ENCODE results near the gene RHOH.
A peak's percentile ranks its signal among the peaks of the same experiment; 100 is the strongest.

Gene RHOH

GRCh38 chr4:40204507-40205258 is 7.9 kb downstream of the RHOH start:
- Mint-ChIP-seq H3K27ac (peak overlapping the region; percentile 91), H3K4me3 (peak overlapping the region; percentile 74), H3K9me3 (no peaks in the 10 kb centered on the region), H3K36me3 (peaks cover 12% of the 10 kb centered on the region), H3K4me1 (peaks cover 58% of the 10 kb centered on the region), H3K27me3 (no peaks in the 10 kb centered on the region)
- DNase-seq (ENCODE audit: low spot score in 2 of 2) (no peak), ATAC-seq (ENCODE audit: low read depth) (peak; percentile 10)

- ATAC-seq (ENCODE audit: low read depth), result peak; percentile 37
- H3K36me3 Mint-ChIP-seq, result peaks cover 14% of the 10 kb centered on the region
- H3K27me3 Mint-ChIP-seq, result no peaks in the 10 kb centered on the region
- peaks cover 59% of the 10 kb centered on the region for H3K4me1 Mint-ChIP-seq
- H3K9me3 Mint-ChIP-seq, result no peaks in the 10 kb centered on the region
- no peak for DNase-seq (ENCODE audit: low spot score in 2 of 2)
- H3K4me3 Mint-ChIP-seq, result peak overlapping the region; percentile 74
- peak overlapping the region; percentile 91 for H3K27ac Mint-ChIP-seq
Observed at GRCh38 chr4:40205259-40206198, 8.7 kb downstream of the RHOH start.

GRCh38 chr4:40206426-40206825 is 9.6 kb downstream of the RHOH start:
- H3K27me3 Mint-ChIP-seq, result no peaks in the 10 kb centered on the region
- H3K4me1 Mint-ChIP-seq, result peaks cover 64% of the 10 kb centered on the region

GRCh38 chr4:40209401-40209800 is 12.6 kb downstream of the RHOH start:
- Mint-ChIP-seq H3K27me3 (no peaks in the 10 kb centered on the region), H3K4me1 (peaks cover 70% of the 10 kb centered on the region), H3K4me3 (peak overlapping the region; percentile 61), H3K36me3 (peaks cover 30% of the 10 kb centered on the region), H3K9me3 (no peaks in the 10 kb centered on the region), H3K27ac (peak overlapping the region; percentile 83)
- DNase-seq (ENCODE audit: low spot score in 2 of 2) (no peak), ATAC-seq (ENCODE audit: low read depth) (no peak)

More at GRCh38 chr4:40206426-40206825, 9.6 kb downstream of the RHOH start:
- DNase-seq (ENCODE audit: low spot score in 2 of 2) (no peak), ATAC-seq (ENCODE audit: low read depth) (no peak)
- H3K36me3 Mint-ChIP-seq, result peaks cover 18% of the 10 kb centered on the region
- peak overlapping the region; percentile 91 for H3K27ac Mint-ChIP-seq
- H3K9me3 Mint-ChIP-seq, result no peaks in the 10 kb centered on the region
- peak overlapping the region; percentile 67 for H3K4me3 Mint-ChIP-seq

- peaks cover 39% of the 10 kb centered on the region for H3K36me3 Mint-ChIP-seq
- H3K4me1 Mint-ChIP-seq, result peaks cover 66% of the 10 kb centered on the region
- peak overlapping the region; percentile 83 for H3K27ac Mint-ChIP-seq
- no peak for DNase-seq (ENCODE audit: low spot score in 2 of 2)
- H3K27me3 Mint-ChIP-seq, result no peaks in the 10 kb centered on the region
- H3K9me3 Mint-ChIP-seq, result no peaks in the 10 kb centered on the region
- H3K4me3 Mint-ChIP-seq, result peak overlapping the region; percentile 46
- no peak for ATAC-seq (ENCODE audit: low read depth)
Observed at GRCh38 chr4:40210776-40211175, 13.9 kb downstream of the RHOH start.

- no peak for ATAC-seq (ENCODE audit: low read depth)
- no peak for DNase-seq (ENCODE audit: low spot score in 2 of 2)
- H3K4me3 Mint-ChIP-seq, result peak overlapping the region; percentile 52
- no peaks in the 10 kb centered on the region for H3K9me3 Mint-ChIP-seq
- peak overlapping the region; percentile 83 for H3K27ac Mint-ChIP-seq
- no peaks in the 10 kb centered on the region for H3K27me3 Mint-ChIP-seq
- H3K4me1 Mint-ChIP-seq, result peaks cover 61% of the 10 kb centered on the region
- H3K36me3 Mint-ChIP-seq, result peaks cover 37% of the 10 kb centered on the region
Observed at GRCh38 chr4:40211224-40212185, 14.7 kb downstream of the RHOH start.

GRCh38 chr4:40212674-40213527 is 16.1 kb downstream of the RHOH start:
- Mint-ChIP-seq H3K36me3 (peaks cover 37% of the 10 kb centered on the region), H3K4me3 (peak overlapping the region; percentile 46), H3K27ac (peak overlapping the region; percentile 83), H3K4me1 (peaks cover 57% of the 10 kb centered on the region), H3K9me3 (no peaks in the 10 kb centered on the region), H3K27me3 (no peaks in the 10 kb centered on the region)
- ATAC-seq (ENCODE audit: low read depth) (no peak), DNase-seq (ENCODE audit: low spot score in 2 of 2) (no peak)

- H3K9me3 Mint-ChIP-seq, result no peaks in the 10 kb centered on the region
- no peak for DNase-seq (ENCODE audit: low spot score in 2 of 2)
- peak overlapping the region; percentile 22 for H3K4me3 Mint-ChIP-seq
- peak overlapping the region; percentile 83 for H3K27ac Mint-ChIP-seq
- H3K36me3 Mint-ChIP-seq, result peaks cover 42% of the 10 kb centered on the region
- peaks cover 62% of the 10 kb centered on the region for H3K4me1 Mint-ChIP-seq
- ATAC-seq (ENCODE audit: low read depth), result peak; percentile 90
- H3K27me3 Mint-ChIP-seq, result no peaks in the 10 kb centered on the region
Observed at GRCh38 chr4:40214038-40214437, 17.2 kb downstream of the RHOH start.

GRCh38 chr4:40214661-40215418 is 18.0 kb downstream of the RHOH start:
- no peaks in the 10 kb centered on the region for H3K9me3 Mint-ChIP-seq
- H3K36me3 Mint-ChIP-seq, result peaks cover 42% of the 10 kb centered on the region
- H3K27ac Mint-ChIP-seq, result peak overlapping the region; percentile 83
- no peaks in the 10 kb centered on the region for H3K27me3 Mint-ChIP-seq
- H3K4me1 Mint-ChIP-seq, result peaks cover 64% of the 10 kb centered on the region
- H3K4me3 Mint-ChIP-seq, result peak overlapping the region; percentile 29
- DNase-seq (ENCODE audit: low spot score in 2 of 2), result no peak
- no peak for ATAC-seq (ENCODE audit: low read depth)

GRCh38 chr4:40216622-40217366 is 20.0 kb downstream of the RHOH start:
- H3K27me3 Mint-ChIP-seq, result no peaks in the 10 kb centered on the region
- ATAC-seq (ENCODE audit: low read depth), result no peak
- H3K9me3 Mint-ChIP-seq, result no peaks in the 10 kb centered on the region
- H3K36me3 Mint-ChIP-seq, result peaks cover 38% of the 10 kb centered on the region
- no peak for DNase-seq (ENCODE audit: low spot score in 2 of 2)
- peaks cover 56% of the 10 kb centered on the region for H3K4me1 Mint-ChIP-seq
- H3K4me3 Mint-ChIP-seq, result no peak overlapping the region
- no peak overlapping the region for H3K27ac Mint-ChIP-seq

GRCh38 chr4:40221744-40222143 is 24.9 kb downstream of the RHOH start:
- ATAC-seq (ENCODE audit: low read depth) (no peak), DNase-seq (ENCODE audit: low spot score in 2 of 2) (no peak)
- H3K27ac Mint-ChIP-seq, result peak overlapping the region; percentile 81
- peaks cover 30% of the 10 kb centered on the region for H3K36me3 Mint-ChIP-seq
- no peak overlapping the region for H3K4me3 Mint-ChIP-seq
- no peaks in the 10 kb centered on the region for H3K9me3 Mint-ChIP-seq
- peaks cover 47% of the 10 kb centered on the region for H3K4me1 Mint-ChIP-seq
- no peaks in the 10 kb centered on the region for H3K27me3 Mint-ChIP-seq

GRCh38 chr4:40223343-40223742 is 26.5 kb downstream of the RHOH start:
- no peak overlapping the region for H3K27ac Mint-ChIP-seq
- no peaks in the 10 kb centered on the region for H3K9me3 Mint-ChIP-seq
- peaks cover 50% of the 10 kb centered on the region for H3K4me1 Mint-ChIP-seq
- ATAC-seq (ENCODE audit: low read depth), result no peak
- DNase-seq (ENCODE audit: low spot score in 2 of 2), result no peak
- no peak overlapping the region for H3K4me3 Mint-ChIP-seq
- H3K27me3 Mint-ChIP-seq, result no peaks in the 10 kb centered on the region
- H3K36me3 Mint-ChIP-seq, result peaks cover 27% of the 10 kb centered on the region
